PC-9 (cell line): ENCODE results near the gene CALML6. TPM values are rescaled to one million over a fixed set of nuclear protein-coding genes. Genes with fewer than 3 reads are reported as not detected.

Source experiments
- BruUV-seq: library from RNA; stranded (reverse); fragments of 400-500 nt; replicated peaks from 2 replicates; lab custom pipeline; 2021; lab: Mats Ljungman, UMichigan
- CTCF ChIA-PET: fragments of 300-600 bp; sonication (Branson Sonifier 250); formaldehyde crosslinking; loops from one replicate; lab custom pipeline; 2022; ENCODE audit warnings: antibody characterized with exemption; lab: Charles Lee
- POLR2A ChIA-PET: fragments of 300-600 bp; sonication (Branson Sonifier 250); formaldehyde crosslinking; loops from one replicate; lab custom pipeline; 2022; ENCODE audit warnings: antibody characterized with exemption; ENCODE audit not compliant: unreplicated experiment; lab: Charles Lee
- DNase-seq, 2 experiments: peaks; one replicate each; pipeline versions ENCODE4 v3.0.0 to v3.0.0-alpha.2; 2015 to 2022; ENCODE audit warnings: mixed read lengths in 1 of 2
- H2AFZ ChIP-seq: fragments of 200-600 bp; sonication (generic); 2 replicates; pipeline ENCODE4 v1.8.1; 2017; ENCODE audit warnings: antibody characterized with exemption
- H3F3A ChIP-seq: fragments of 200-600 bp; sonication (generic); 2 replicates; pipeline ENCODE4 v1.8.1; 2017; ENCODE audit warnings: antibody characterized with exemption, mild to moderate bottlenecking, low read depth; ENCODE audit not compliant: insufficient read depth
- H3K27ac ChIP-seq: fragments of 200-600 bp; sonication (generic); 2 replicates; pipeline ENCODE4 v1.6.1; 2016; ENCODE audit warnings: mixed run types
- H3K27me3 ChIP-seq: fragments of 200-600 bp; sonication (generic); 2 replicates; pipeline ENCODE4 v1.6.1; 2016; ENCODE audit warnings: low read depth, mixed run types; ENCODE audit not compliant: insufficient read depth
- H3K36me3 ChIP-seq: fragments of 200-600 bp; sonication (generic); 2 replicates; pipeline ENCODE4 v1.6.1; 2016; ENCODE audit warnings: low read depth, mixed run types
- H3K4me1 ChIP-seq: fragments of 200-600 bp; sonication (generic); replicated peaks from 2 replicates; pipeline ENCODE4 v1.6.1; 2016; ENCODE audit warnings: mixed run types; ENCODE audit not compliant: insufficient read depth
- H3K4me2 ChIP-seq: fragments of 200-600 bp; sonication (generic); 2 replicates; pipeline ENCODE4 v1.6.1; 2017; ENCODE audit warnings: mixed run types
- H3K4me3 ChIP-seq: fragments of 200-600 bp; sonication (generic); 2 replicates; pipeline ENCODE4 v1.6.1; 2016; ENCODE audit warnings: mixed run types
- H3K79me2 ChIP-seq: fragments of 200-600 bp; sonication (generic); 2 replicates; pipeline ENCODE4 v1.6.1; 2017; ENCODE audit warnings: low read depth, mixed run types
- H3K9me2 ChIP-seq: fragments of 200-600 bp; sonication (generic); 2 replicates; pipeline ENCODE4 v1.8.1; 2017; ENCODE audit warnings: mild to moderate bottlenecking; ENCODE audit not compliant: insufficient read depth
- H3K9me3 ChIP-seq: fragments of 200-600 bp; sonication (generic); 2 replicates; pipeline ENCODE4 v1.8.1; 2016; ENCODE audit warnings: low read depth; ENCODE audit not compliant: insufficient read depth
- H4K20me1 ChIP-seq: fragments of 200-600 bp; sonication (generic); 2 replicates; pipeline ENCODE4 v1.8.1; 2017; ENCODE audit not compliant: insufficient read depth
- CTCF ChIP-seq: fragments of 200-600 bp; sonication (generic); conservative IDR thresholded peaks from 2 replicates; pipeline ENCODE4 v1.6.1; 2017; ENCODE audit warnings: mixed run types, antibody characterized with exemption, mild to moderate bottlenecking, moderate library complexity
- EZH2 ChIP-seq: fragments of 200-600 bp; sonication (generic); IDR thresholded peaks from 2 replicates; pipeline ENCODE4 v1.8.0; 2017; ENCODE audit warnings: antibody characterized with exemption, low read depth
- intact Hi-C: fragments of 100-400 bp; cut with micrococcal nuclease; formaldehyde crosslinking; loops from one replicate; pipeline ENCODE4 v1.10.0; 2022; ENCODE audit not compliant: unreplicated experiment
- total RNA-seq: library from RNA; stranded (reverse); gene quantifications from 2 replicates; pipeline ENCODE4 v1.2.3, GENCODE V29; 2021

CALML6 gene
- total RNA-seq, 1 experiment from 2014 or later: 2.1 TPM

DNA sequence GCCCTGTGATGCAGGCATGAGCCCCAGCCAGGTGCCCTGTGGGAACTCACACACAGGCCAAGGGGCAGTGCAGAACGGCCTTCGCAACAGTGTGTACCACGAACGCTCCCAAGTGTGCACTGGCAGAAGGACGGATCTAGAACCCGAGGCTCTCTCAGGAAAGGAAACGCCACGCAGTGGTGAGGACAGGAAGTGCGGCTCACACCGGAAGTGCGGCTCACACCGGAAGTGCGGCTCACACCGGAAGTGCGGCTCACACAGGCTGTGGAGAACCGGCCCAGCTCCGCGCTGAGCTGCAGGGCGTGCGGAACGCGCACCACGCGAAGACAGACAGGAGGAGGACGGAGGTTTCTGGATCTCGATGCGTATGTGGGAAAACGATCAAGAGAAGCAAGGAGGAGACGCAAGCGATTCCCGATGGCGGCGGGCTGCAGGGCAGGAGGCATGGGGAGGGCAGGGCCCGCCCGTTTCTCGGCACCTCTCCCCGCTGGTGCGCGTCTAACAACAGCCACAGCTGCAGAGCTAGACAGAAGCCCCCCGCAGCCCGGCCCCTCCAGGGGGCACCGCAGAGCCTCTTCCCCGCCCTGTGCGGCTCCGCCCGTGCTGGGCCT is 39.9 kb downstream of the CALML6 start:
- no peaks in the 10 kb centered on the region for H4K20me1 ChIP-seq
- CTCF ChIA-PET: no interaction called here

GRCh38 chr1:1955621-1956094 is 40.6 kb downstream of the CALML6 start:
- no peaks in the 10 kb centered on the region for H3K9me3 ChIP-seq
- no peaks in the 10 kb centered on the region for H4K20me1 ChIP-seq
- no peak overlapping the region for H2AFZ ChIP-seq
- no peak overlapping the region for H3K27ac ChIP-seq
- H3K4me2 ChIP-seq: no peak overlapping the region
- TF ChIP-seq EZH2: no peak
- no peak for TF ChIP-seq CTCF
- intact Hi-C loops: no loop called here
- H3K36me3 ChIP-seq: no peaks in the 10 kb centered on the region
- no peaks in the 10 kb centered on the region for H3K4me1 ChIP-seq
- ChIA-PET POLR2A (interaction anchor here (0.6 kb wide), 1 partner anchor 340 kb away, joined by 4 read pairs; no protein-coding TSS in a partner anchor), CTCF (no interaction called here)
- BruUV-seq: no TSS peak
- H3K27me3 ChIP-seq: peaks cover 60% of the 10 kb centered on the region
- H3K9me2 ChIP-seq: no peaks in the 10 kb centered on the region
- no peaks in the 10 kb centered on the region for H3F3A ChIP-seq
- no peak overlapping the region for H3K4me3 ChIP-seq
- no peaks in the 10 kb centered on the region for H3K79me2 ChIP-seq
- DNase-seq: no peak

More for the DNA sequence above, 39.9 kb downstream of the CALML6 start:
- intact Hi-C loops: no loop called here
- DNase-seq: no peak
- no peak overlapping the region for H3K27ac ChIP-seq
- peaks cover 62% of the 10 kb centered on the region for H3K27me3 ChIP-seq
- POLR2A ChIA-PET: no interaction called here
- no peaks in the 10 kb centered on the region for H3K9me2 ChIP-seq
- H3K4me2 ChIP-seq: no peak overlapping the region
- no peaks in the 10 kb centered on the region for H3K9me3 ChIP-seq
- BruUV-seq: no TSS peak
- H3F3A ChIP-seq: no peaks in the 10 kb centered on the region
- no peaks in the 10 kb centered on the region for H3K79me2 ChIP-seq
- H3K4me1 ChIP-seq: no peaks in the 10 kb centered on the region
- no peak overlapping the region for H3K4me3 ChIP-seq
- no peaks in the 10 kb centered on the region for H3K36me3 ChIP-seq
- no peak overlapping the region for H2AFZ ChIP-seq
- TF ChIP-seq EZH2 (no peak), CTCF (no peak; the same call in 1 of the 2 replicates)

DNA sequence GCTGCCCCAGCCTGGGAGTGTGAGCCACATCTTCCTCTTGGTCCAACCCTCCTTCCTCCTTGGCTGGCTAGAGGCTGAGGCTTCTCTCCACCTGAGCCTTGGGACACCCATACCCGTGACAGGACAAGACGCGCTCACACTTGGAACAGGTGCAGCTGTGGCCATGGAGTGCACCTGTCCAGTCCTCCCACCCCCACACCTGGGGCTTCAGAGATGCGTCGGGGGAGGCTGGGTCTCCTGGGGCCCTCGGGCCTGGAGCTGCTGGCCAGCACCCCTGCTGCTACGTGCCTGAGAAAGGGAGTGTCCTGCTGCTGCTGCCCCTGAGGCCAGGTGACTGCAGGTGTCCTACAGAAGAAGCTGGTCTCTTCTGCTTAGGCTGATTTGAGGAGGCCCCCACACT is 41.0 kb downstream of the CALML6 start:
- Histone ChIP-seq H4K20me1 (no peaks in the 10 kb centered on the region), H3K36me3 (no peaks in the 10 kb centered on the region), H3K4me3 (no peak overlapping the region), H2AFZ (no peak overlapping the region), H3K4me2 (no peak overlapping the region), H3K27ac (no peak overlapping the region), H3K9me2 (no peaks in the 10 kb centered on the region), H3K4me1 (no peaks in the 10 kb centered on the region), H3K9me3 (no peaks in the 10 kb centered on the region), H3K79me2 (no peaks in the 10 kb centered on the region), H3K27me3 (peaks cover 60% of the 10 kb centered on the region), H3F3A (no peaks in the 10 kb centered on the region)
- ChIA-PET POLR2A (no interaction called here), CTCF (no interaction called here)
- DNase-seq: no peak
- no TSS peak for BruUV-seq
- intact Hi-C loops: no loop called here
- no peak for TF ChIP-seq EZH2
- TF ChIP-seq CTCF: no peak
